C4-2B (cell line): ENCODE data around the gene VPS33B.
"Not testable (repeated sequence)": the region's sequence is repeated elsewhere in the genome, so short reads cannot be mapped to it uniquely, and the experiment has no call there.

Experiments used
- H3K27ac ChIP-seq: fragments of 450-650 bp; 2 replicates; pipeline ENCODE4 v1.5.1; 2017
- ZFX ChIP-seq: fragments of 450-650 bp; IDR thresholded peaks from 2 replicates; pipeline ENCODE4 v1.6.1; 2017
- TF ChIP-seq, protein P1 (sequence below): fragments of 450-650 bp; conservative IDR thresholded peaks from 2 replicates; pipeline ENCODE4 v1.5.1; 2017; ENCODE audit warnings: mild to moderate bottlenecking

Gene VPS33B

DNA sequence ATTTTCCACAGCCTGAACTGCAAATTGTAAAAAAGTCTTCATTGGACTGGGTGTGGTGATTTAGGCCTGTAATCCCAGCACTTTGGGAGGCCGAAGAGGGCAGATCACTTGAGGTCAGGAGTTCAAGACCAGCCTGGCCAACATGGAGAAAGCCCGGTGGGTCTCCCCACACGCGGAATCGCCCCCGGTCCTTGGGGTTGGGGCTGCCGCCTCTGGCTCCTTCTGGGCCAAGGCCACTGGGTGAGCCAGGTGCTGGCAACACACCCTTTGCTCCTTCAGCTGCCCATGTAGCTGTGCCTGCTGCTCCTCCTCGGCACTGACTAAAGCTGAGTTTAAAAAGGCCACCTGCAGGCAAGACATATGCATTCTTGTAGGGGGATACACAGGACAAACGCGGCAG is 9.4 kb upstream of the VPS33B start:
- TF ChIP-seq, protein P1, sequence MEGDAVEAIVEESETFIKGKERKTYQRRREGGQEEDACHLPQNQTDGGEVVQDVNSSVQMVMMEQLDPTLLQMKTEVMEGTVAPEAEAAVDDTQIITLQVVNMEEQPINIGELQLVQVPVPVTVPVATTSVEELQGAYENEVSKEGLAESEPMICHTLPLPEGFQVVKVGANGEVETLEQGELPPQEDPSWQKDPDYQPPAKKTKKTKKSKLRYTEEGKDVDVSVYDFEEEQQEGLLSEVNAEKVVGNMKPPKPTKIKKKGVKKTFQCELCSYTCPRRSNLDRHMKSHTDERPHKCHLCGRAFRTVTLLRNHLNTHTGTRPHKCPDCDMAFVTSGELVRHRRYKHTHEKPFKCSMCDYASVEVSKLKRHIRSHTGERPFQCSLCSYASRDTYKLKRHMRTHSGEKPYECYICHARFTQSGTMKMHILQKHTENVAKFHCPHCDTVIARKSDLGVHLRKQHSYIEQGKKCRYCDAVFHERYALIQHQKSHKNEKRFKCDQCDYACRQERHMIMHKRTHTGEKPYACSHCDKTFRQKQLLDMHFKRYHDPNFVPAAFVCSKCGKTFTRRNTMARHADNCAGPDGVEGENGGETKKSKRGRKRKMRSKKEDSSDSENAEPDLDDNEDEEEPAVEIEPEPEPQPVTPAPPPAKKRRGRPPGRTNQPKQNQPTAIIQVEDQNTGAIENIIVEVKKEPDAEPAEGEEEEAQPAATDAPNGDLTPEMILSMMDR, result no peak
- no peak overlapping the region for H3K27ac ChIP-seq

DNA sequence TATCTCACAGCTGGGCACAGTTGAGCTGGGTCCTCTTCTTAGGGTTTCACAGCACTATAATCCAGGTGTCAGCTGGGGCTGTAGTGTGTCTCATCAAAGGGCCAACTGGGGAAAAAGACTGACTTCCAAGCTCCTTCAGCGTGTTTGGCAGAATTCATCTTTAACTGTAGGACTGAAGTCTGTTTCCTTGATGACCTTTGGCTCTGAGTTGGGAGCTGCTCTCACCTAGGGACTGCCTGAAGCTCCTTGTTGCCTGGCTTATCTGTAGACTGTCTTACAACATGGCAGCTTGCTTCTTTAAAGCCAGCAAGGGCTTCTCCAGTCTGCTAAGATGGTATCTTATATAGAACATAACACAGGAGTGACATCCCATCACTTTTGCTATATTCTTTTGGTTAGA is 5.3 kb upstream of the VPS33B start:
- no peak overlapping the region for H3K27ac ChIP-seq

GRCh38 chr15:91023720-91024119 is 1.3 kb upstream of the VPS33B start:
- H3K27ac ChIP-seq, result no peak overlapping the region
- TF ChIP-seq ZFX, result no peak
- TF ChIP-seq, protein P1, result no peak

More for the DNA sequence above, 5.3 kb upstream of the VPS33B start:
- no peak for TF ChIP-seq ZFX
- TF ChIP-seq, protein P1, result no peak

DNA sequence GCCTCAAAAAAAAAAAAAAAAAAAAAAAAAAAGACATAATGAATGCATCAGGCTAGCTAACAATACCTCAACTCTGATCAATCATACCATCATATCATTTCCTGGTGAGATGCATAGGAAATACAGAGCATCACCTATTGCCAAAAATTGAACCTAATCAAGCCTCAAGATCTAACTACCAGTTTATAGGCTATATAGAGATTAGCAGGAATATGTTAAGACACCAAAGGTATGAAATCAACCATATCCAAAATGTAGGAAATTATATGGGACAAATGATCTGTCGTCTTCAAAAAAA is 387 bp upstream of the VPS33B start:
- H3K27ac ChIP-seq, result peak overlapping the region; percentile 75

DNA sequence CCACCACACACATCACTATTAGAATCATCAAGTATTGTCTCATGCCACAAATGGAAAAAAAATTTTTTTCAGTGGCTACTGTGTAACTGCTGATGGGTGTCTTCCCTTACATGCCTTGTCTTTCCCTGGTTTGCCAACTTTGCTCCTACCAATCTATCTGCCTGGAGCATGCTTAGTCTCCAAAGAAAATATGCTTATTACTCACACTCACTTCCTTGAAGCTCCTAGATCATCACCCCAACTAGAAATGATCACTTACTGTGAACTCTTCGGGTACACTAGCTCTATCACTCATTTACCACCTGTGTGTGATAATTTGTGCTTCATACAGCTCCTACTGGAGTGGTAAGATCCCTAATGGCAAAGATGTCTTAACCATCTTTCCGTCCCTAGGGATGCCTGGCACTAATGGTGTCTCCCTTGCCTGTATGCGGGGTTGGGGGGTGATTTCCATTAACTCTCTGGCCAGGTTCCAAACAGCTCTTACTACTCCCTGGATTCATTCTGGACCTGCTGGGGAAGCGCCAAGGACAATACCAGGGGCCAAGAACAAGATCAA is 799 bp downstream of the VPS33B start:
- TF ChIP-seq, protein P1, result no peak
- no peak for TF ChIP-seq ZFX
- H3K27ac ChIP-seq, result peak overlapping the region; percentile 75

More for the DNA sequence above, 387 bp upstream of the VPS33B start:
- no peak for TF ChIP-seq ZFX
- TF ChIP-seq, protein P1, result no peak

- H3K27ac ChIP-seq, result no peak overlapping the region
- TF ChIP-seq, protein P1, result no peak
- TF ChIP-seq ZFX, result no peak
These were observed 4.2 kb downstream of the VPS33B start for GRCh38 chr15:91018158-91018557.

GRCh38 chr15:91017716-91018115 is 4.7 kb downstream of the VPS33B start:
- no peak overlapping the region for H3K27ac ChIP-seq
- TF ChIP-seq, protein P1, result no peak
- TF ChIP-seq ZFX, result no peak

GRCh38 chr15:91013701-91014100 is 8.7 kb downstream of the VPS33B start:
- H3K27ac ChIP-seq, result not testable (repeated sequence)
